Hematopoietic multipotent progenitor cell (in vitro differentiated cells): ENCODE measurements around the gene AGMAT. TPM values are rescaled to one million over a fixed set of nuclear protein-coding genes. Genes with fewer than 3 reads are reported as not detected.

Experiments used
- DNase-seq, 3 donors: peaks; one replicate each; pipeline ENCODE4 v3.0.0-alpha.2; 2011 to 2015; ENCODE audit warnings: low read depth in 2 of 3, low spot score in 2 of 3
- small RNA-seq: library from RNA; depleted of rRNA; stranded (forward); fragments of <200 nt; gene quantifications from one replicate; pipeline ENCODE3, GENCODE V24; 2012
- total RNA-seq: library from RNA; depleted of rRNA; stranded (reverse); fragments of >200 nt; gene quantifications from one replicate; pipeline ENCODE4 v1.2.3, GENCODE V29; 2012

The AGMAT gene
- total RNA-seq, 1 donor: 1.1 TPM

GRCh38 chr1:15525050-15526020 is 59.5 kb downstream of the AGMAT start:
- DNase-seq: peak in 2 of 3 donors; percentile 97 to 99

- DNase-seq: peak; percentile 97 to 99 (median 99)
Measured at GRCh38 chr1:15524283-15525049, 60.4 kb downstream of the AGMAT start.

- DNase-seq: no peak
Measured at GRCh38 chr1:15524021-15524282, 60.9 kb downstream of the AGMAT start, which contains the start of gene CASP9. Gene CASP9 (minus strand): TSS chr1:15524215. CDS start chr1:15524200, 15 bp downstream.

GRCh38 chr1:15523104-15524020 is 61.5 kb downstream of the AGMAT start:
- no peak for DNase-seq

GRCh38 chr1:15522551-15522950 is 62.3 kb downstream of the AGMAT start:
- no peak for DNase-seq

Small RNAs within 50 kb of the gene (small RNA-seq; reads per million reads assigned to genes)
- gene CD24P1: not detected
- gene RNU7-179P: not detected
- gene SCARNA21B: 1.6 reads per million, percentile 57 among the genes with 10 or more reads in this experiment

Other genes starting within 250 kb of the AGMAT start
- gene EFHD2, start 175.2 kb downstream of the AGMAT start, total RNA-seq: 55.2 TPM
- gene CTRC, start 146.6 kb downstream of the AGMAT start, total RNA-seq: under 0.01 TPM
- not detected for gene CELA2A, start 128.3 kb downstream of the AGMAT start, total RNA-seq
- gene CELA2B, start 108.9 kb downstream of the AGMAT start, total RNA-seq: not detected
- gene CASP9, start 60.8 kb downstream of the AGMAT start, total RNA-seq: 21.3 TPM
- 8.6 TPM for gene DNAJC16, start 58.2 kb downstream of the AGMAT start, total RNA-seq
- gene DDI2, start 32.4 kb upstream of the AGMAT start, total RNA-seq: 15.3 TPM
- 63.8 TPM for gene PLEKHM2, start 99.3 kb upstream of the AGMAT start, total RNA-seq
- 1.3 TPM for gene SLC25A34, start 151.2 kb upstream of the AGMAT start, total RNA-seq
- gene TMEM82, start 157.4 kb upstream of the AGMAT start, total RNA-seq: not detected
- gene FBLIM1, start 173.7 kb upstream of the AGMAT start, total RNA-seq: 0.27 TPM
- 0.54 TPM for gene UQCRHL, start 222.6 kb upstream of the AGMAT start, total RNA-seq